ENCODE data around the gene FOLR3.

- TF ChIP-seq CTCF (conservative IDR thresholded peaks at IDR 0.05; ENCODE audit: low read length) (no peak), EZH2phosphoT487 (IDR thresholded peaks at IDR 0.05; ENCODE audit: borderline replicate concordance) (no peak)
These were observed 35.1 kb upstream of the FOLR3 start for GRCh38 chr11:72100462-72100861.

Measured in Loucy (cell line).